ENCODE data around the gene GOLGA7B.

The GOLGA7B gene

DNA sequence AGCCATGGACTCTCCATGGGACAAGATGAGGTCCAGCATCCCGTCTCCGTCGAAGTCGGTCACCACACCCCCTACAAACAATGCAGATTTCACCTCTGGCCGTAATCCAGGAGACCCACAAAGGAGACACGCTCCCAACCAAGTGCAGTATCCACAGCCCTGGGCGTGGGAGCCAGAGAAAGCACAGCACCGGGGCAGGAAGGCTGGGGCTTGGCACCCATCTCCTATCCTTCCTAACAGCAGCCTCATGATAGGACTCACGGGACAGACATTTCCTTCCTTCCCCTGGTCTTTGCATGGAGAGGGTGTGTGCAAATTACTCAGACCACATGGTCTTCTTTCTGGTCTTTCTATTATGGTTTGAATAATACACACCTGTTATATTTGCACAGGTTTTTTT, 46.3 kb downstream of the GOLGA7B start:
- DNase-seq (ENCODE audit: low spot score): no peak

DNA sequence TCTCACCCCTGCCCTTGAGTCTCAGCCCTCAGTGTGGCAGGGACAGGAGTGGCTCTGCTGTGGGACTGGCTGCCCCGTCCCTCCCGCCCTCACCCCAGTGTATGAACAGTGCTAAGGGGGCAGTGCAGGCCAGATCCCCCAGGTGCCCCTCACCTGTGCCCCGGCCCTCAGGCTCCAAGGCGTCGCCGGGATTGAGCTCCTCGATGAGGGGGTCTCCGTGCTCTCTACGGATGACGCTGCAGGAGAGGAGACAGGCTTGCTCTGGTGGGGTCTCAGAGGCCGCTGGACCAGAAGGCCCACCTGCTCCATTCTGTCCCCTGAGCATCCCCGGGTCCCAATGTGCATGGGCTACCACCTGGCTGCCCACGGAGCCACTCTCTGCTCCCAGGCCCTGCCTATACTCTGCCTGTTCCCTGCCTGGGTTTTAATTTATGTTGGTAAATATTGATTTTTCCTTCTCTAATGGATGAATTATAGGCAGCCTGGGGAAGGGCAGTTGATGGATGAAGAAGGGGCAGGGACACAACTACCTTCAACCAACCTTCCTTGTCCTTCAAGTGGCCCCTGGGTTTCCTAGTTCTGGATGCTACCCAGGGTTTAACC, 47.2 kb downstream of the GOLGA7B start:
- no peak for DNase-seq (ENCODE audit: low spot score)

DNA sequence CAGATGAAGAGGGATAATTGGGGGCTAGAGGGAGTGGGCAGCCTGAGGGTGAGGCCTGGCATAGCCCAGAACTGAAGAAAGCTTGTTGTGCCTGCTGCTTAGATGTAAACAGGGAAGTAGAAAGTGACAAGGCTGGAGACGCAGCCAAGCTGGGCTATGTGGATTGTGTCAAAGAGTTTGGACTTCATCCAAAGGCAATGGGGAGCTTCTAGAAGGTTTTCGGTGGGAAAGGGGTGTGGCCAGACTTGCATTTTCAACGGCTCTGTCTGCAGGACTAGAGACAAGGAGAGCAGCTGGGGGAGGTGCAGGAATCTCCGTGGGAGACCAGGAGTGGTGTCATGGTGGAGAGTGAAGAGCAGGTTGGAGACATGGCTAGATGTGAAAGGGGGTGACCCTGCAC, 48.8 kb downstream of the GOLGA7B start:
- no peak for DNase-seq (ENCODE audit: low spot score)

DNA sequence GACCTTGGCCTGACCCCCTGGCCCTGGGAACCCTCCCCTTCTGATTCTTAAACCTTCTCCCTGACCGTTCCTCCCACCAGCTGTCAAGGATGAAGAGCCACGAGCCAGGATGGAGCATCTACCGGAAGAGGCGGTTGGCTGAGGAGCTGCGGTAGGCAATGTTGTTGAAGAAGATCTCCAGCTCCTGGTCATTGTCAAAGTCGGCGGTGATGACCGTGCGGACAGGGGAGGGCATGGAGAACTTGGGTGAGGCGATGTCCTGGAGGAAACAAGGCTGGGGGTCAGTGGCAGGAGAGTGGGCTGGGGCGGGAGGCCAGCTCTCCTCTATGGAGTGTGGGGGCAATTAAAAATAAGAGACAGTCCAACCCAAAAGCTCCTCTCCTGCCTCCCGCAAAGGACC, 51.7 kb downstream of the GOLGA7B start:
- DNase-seq (ENCODE audit: low spot score): no peak

DNA sequence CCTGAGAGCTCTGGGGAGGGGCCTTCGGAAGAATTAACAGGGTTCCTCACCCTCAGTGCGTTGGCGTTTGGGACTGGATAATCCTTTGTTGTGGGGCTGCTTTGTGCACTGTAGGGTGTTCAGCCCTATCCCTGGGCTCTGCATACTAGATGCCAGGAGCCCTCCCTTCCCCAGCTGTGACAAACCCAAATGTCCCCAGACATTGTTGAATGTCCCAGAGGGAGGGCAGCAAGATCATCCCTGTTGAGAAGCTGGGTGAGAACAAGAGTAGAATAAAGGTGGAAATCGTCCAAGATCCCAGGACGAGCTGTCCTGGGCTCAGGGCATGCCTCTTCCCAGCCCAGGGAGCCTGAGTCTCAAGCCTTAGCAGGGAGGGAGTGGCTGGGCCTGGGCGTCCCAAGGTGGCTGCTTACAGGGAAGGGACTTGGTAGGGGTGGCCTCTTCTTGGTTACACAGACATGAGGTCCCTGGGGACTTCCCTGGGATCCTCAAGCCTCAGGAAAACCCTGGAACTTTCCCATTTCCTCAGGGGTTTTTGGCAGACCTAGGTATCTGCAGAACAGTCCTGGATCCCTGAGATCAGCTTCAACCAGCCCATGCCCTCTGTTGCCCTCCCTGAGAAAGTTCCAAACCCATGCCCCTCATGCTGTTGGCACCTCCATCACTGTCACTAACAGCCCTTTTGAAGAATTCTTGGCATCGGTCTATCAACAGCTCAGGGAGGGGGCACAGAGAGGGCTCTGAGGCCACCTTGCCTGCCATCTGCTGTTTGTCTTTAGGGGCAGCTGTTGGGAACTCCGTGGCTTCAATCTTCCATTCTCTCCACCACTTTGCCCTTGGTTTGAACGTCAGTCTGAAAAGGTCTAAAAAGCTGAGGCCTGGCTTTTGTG, 53.7 kb downstream of the GOLGA7B start:
- no peak for DNase-seq (ENCODE audit: low spot score)

DNA sequence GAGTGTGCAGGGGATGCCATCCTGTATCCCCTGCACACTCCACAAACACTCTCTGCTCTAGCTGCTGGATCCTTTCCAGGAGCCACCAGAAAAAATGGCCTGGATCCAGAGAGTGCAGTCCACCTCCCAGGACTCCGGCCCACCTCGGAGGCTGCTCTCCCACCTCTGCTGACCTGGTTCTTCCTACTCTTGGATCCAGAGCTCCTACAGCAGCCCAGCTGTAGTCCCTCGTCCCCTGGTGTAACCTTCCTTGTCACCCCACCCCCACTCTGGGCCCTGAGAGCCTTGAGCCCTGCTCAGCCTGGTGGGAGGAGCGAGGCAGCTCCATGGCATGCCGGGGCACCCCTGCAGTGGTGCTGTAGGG, 54.4 kb downstream of the GOLGA7B start:
- DNase-seq (ENCODE audit: low spot score): peak; percentile 37

DNA sequence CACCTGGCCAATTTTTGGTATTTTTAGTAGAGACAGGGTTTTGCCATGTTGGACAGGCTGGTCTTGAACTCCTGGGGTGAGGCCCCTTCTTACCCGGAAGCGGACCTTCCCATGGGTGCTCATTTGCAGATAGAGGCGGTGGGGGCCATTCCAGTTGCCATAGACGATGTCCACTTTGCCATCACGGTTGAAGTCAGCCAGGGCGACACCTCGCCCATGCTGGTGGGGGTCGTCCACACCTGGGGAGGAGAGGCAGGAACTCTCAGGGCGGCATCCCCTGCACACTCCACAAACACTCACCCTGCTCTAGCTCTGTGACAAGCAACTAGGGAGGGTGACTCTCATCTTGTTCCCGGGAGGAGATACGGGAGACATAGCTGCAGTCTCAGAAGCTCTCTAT, 54.9 kb downstream of the GOLGA7B start:
- no peak for DNase-seq (ENCODE audit: low spot score)

DNA sequence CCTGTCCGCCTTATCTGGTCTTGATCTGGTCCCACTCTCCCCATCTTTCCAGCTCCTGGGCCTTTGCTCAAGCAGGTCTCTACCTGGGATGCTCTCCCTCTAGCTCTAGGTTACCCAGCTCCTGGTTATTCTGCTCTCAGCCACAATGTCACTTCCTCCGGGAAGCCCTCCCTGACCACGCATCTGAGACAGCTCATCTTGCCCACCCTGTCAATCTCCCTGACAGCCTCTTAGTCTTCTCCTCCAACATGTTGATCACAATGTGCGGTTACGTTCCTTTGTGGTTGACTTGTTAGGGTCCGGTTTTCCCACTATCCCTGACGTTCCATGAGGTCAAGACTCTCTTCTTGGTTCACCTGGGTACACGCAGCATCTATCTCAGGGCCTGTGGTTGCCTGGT, 55.6 kb downstream of the GOLGA7B start:
- no peak for DNase-seq (ENCODE audit: low spot score)

DNA sequence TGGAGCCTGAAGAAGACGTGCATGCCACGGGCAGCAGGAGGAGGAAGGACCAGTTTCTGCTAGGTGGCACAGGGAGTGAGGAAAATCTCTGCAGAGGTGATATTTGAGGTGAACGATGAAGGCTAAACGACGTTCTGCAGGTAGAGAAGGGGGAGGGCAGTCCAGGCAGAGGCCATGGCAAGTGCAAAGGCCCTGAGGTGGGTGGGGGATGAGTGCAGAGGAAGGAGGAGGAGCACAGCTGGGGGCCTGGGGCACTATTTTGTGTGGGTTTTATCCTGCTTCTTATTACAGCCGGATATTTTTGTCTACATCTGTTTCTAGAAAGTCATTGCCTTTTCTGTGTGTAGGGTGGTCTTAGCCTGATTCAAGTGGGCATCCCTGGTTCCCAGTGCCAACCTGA, 57.6 kb downstream of the GOLGA7B start:
- DNase-seq (ENCODE audit: low spot score): no peak

DNA sequence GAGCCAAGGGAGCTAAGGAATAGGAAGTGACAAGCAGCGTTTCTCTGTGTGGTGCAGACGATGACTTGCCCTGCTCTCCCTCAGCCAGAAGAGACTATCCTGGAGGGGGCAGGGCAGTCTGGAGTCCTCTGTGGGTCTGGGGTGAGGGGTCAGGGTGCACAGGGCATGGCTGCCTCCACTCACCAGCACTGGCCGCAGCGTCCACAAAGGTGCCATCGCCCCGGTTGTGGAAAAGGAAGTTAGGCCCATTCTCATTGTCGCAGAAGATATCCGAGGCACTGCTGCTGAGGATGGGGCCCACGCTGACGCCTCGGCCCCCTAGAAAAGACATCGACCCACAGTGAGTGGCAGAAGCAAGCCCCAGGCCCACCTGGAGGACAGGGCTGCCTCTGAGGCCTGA, 58.2 kb downstream of the GOLGA7B start:
- DNase-seq (ENCODE audit: low spot score): no peak

DNA sequence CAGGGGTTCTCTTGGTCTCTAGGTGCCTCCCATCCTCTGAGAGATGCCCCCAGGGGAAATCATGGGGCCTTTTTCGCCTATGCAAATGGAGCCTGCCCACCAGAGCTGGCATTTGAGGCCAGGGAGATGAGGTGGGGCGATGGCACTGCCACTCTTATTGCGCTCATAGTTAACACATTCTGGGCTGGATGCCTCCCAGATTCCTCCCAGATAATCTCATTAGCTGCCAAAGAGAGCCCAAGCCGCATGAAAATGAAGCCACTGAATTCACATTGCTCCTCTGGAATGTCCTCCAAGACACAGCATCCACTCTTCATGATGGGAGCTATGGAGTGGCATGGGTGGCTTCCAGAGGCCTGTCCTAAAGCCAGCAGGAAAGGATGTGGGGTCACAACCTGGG, 61.0 kb downstream of the GOLGA7B start:
- no peak for DNase-seq (ENCODE audit: low spot score)

DNA sequence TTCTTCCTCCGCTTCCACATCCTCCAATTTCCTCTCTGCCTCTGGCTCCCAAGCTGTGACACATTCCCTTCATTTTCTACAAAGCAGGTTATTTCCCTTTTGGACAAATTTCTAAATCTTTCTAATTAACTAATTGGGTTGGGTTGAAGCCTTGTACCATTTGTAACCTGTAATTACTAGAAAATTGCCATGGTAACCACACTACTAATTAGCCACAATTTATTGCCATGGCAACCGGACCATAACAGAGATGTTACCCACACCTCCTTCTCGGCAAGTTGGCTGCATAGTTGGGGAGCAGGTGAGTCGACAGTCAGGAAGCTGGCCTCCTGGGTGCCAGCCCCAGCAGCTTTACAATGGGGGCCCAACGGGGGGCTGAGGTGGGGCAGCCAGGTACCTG, 61.6 kb downstream of the GOLGA7B start:
- no peak for DNase-seq (ENCODE audit: low spot score)

DNA sequence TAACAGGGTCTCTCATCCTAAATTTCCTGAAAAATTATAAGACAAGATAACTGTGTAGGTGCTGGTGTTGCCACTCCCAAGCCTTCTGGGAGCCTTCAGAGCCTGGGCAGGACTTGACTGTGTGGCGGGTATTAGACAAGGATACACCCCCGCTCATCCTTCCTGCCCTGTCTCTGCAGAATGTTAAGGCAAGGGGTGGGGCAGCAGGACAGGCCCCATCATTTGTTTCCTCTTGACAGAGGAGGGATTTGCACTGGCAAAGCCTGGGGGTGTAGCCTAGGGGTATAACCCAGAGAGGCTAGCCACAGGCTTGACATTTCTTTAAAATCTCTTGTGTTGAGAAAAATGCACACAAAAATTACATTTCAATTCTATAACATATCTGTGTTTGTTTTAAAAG, 63.5 kb downstream of the GOLGA7B start:
- no peak for DNase-seq (ENCODE audit: low spot score)

DNA sequence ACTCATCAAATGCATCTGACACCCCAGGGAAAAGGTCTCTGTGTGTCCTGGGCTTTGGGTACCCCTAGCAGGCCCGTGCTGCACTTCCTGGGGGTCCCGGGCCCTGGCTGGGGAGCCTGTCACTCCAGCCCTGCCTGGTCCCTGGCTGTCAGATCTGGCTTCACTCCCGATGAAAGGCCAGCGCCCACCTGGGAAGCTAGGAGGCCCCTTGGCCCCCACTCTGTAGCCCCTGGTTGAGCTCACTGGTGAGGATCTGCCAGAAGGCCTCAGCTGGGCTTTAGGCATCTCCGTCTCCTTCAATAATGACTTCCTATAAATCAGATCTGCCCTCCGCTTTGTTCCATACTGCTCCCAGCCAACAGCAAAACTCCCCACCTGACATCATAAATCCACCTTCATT, 64.0 kb downstream of the GOLGA7B start:
- no peak for DNase-seq (ENCODE audit: low spot score)

DNA sequence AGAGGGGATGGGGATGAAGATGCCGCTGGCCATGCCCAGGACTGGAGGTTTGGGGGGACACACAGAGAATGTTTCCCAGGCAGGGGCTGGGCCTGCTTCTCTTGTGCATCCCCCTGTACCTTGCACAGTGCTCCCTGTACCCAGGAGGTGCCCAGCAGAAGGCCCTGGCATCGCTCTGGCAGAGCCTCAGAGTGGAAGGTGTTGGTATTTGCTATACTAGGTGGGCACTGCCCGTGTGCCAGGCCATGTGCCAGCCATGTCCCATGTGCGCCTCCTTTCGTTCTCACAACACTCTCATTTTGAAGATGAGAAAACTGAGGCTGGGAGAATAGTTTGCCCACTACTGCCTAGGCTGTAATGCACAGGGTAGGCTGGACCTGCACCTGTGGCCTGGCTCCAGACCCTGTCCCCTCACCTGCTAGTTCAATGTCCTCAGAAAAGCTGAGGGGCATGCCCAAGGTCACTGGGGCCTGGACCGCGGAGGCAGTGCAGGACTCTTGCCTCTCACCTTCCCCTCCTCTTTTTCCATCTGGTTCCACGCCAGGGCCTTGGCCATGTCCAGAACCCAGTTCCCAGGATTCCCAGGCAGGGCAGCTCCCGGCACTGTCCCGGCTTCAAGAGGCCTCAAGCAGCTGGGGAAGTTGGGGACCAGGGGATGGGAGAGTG, 64.7 kb downstream of the GOLGA7B start:
- no peak for DNase-seq (ENCODE audit: low spot score)

DNA sequence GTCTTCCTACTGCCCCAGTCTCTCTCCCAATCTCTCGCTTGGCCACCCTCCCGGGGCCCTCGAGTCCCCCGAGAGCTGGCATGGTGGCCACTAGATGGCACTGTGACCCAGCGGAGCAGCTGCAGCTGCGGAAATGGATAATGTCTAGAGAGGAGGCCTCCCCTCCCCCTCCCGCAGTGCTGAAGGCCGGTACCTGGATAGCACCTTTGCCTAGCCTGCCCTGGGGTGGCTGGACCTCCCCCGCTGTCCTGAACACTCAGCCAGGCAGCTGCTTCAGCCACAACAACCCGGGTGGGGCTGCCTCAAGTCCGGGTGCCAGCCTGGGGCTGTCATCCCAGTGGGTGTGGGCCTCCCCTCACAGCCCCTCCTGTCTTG, 65.2 kb downstream of the GOLGA7B start:
- peak; percentile 94 for DNase-seq (ENCODE audit: low spot score)

DNA sequence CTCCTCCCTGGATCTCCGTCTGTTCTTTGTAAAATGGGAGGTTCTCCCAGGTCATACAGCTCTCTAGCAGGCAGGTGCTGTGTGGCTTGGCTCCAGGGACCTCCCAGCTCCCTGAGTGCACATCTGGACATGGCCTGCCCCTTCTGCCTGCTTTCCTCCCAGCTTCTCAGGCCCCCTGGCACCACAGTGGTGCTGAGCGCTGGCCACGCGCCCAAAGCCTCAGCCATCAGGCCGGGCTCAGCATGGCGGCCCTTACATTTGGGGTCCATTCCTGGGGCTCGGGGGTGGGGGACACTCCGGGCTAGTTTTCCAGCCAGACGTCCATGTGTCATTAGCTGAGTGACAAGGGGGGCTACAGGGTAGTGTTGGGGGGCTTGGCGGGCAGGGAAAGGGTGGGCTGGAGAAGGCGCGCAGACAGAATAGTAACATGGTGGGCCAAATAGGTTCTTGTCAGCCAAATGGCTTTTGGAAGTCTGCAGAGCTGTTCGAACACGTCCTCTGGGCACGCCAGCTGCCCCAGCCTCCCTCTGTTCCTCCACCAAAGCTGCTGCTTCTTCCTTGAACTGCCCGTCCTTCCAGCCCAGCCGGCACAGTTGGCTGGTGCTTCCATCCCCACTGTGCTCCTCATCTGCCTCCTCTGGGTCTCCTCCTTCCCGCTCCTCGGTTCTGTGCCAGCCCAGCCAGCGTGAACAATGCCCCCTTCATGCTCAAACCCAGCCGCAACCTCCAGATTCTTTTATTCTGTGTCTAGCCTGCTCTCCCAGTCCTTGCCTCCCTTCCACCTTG, 65.9 kb downstream of the GOLGA7B start:
- no peak for DNase-seq (ENCODE audit: low spot score)

DNA sequence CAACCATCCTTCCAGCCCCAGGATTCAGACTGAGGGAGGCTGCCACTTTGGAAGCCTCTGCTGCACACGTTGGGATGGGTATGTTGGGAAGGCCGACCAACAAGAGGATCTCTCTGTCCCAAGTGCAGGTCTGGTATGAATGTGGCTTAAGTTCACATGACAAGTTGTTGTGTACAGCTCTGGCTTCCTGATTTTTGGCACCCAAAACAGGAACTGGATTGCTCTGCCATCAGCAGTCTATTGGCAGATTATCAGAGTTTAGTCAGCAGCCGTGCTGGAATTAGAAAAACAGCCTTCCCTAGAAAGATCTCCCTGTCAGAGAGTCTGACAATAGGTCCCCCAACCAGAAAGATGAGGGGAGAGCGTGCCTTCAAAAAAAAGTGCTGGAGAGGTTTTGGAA, 66.9 kb downstream of the GOLGA7B start:
- DNase-seq (ENCODE audit: low spot score): no peak

DNA sequence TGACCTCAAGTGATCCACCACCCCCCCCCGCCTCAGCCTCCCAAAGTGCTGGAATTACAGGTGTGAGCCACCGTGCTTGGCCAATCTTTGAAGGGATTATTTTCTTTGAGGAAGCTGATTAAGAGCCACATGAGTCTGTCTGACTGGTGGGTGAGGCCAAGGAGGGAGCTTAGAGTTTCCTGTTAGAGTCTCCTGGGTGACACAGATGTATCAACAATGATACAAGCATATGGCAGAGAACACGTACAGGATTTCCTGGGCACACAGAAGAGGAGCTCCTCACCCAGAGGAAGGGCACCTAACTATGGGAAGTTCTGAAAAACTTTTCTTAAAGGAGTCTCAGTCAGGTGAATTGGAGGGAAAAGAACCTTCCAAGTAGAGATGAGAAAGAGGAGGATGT, 69.4 kb downstream of the GOLGA7B start:
- DNase-seq (ENCODE audit: low spot score): no peak

DNA sequence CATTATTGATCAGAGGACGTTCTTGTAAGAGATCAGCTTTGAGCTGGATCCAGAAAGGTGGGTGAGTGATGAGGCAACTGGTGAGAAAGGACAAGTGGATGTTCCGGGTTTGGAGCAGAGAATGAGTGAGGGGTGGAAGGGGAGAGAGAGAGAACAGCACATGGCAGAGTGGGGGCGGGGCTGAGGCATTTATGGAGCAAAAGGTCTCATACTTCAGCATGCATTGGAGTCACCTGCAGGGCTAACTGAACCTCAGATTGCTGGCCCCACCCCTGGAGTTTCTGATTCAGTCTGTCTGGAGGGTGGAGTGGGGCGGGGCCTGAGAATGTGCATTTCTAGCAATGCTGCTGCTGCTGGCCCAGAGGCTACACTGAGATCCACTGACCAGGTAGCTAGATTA, 71.2 kb downstream of the GOLGA7B start:
- DNase-seq (ENCODE audit: low spot score): no peak

All from iPS-NIHi11 (cell line).